Fibroblast of skin of left quadriceps (primary cell): Measurements from ENCODE around the gene CLPTM1L.
"Not testable (repeated sequence)": the region's sequence is repeated elsewhere in the genome, so short reads cannot be mapped to it uniquely, and the experiment has no call there.

ENCODE experiments used
- DNase-seq, 2 experiments: peaks; one replicate each; pipeline ENCODE4 v3.0.0-alpha.2; 2013; ENCODE audit warnings: low read depth in 2 of 2

The CLPTM1L gene

DNA sequence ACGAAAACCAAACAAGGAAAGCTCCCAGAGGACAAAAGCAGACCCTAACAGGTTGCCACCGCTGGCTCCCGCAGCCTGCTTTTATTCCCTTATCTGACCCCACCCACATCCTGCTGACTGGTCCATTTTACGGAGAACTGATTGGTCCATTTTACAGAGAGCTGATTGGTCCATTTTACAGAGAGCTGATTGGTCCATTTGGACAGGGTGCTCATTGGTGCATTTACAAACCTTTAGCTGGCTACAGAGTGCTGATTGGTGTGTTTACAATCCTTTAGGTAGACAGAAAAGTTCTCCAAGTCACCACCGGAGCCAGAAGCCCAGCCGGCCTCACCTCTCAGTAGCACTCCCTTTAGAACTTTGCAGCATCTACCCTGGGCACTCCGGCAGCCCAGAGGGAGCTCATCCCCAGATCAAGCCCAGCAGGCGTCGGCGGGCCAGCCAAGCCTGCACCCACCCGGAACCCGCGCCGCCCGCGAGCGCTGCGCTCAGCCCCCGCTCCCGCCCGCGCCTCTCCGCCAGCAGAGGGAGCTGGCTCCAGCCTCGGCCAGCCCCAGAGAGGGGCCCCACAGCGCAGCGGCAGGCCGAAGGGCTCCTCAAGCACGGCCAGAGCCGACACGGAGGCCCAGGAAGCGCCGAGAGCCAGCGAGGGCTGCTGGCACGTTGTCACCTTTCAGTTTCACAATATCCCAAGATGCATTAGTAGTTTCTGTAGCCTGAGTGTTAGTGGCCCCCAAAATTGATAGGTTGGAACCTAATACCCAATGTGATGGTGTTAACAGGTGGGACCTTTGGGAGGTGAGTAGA lies 35.3 kb upstream of the CLPTM1L start:
- DNase-seq: no peak

DNA sequence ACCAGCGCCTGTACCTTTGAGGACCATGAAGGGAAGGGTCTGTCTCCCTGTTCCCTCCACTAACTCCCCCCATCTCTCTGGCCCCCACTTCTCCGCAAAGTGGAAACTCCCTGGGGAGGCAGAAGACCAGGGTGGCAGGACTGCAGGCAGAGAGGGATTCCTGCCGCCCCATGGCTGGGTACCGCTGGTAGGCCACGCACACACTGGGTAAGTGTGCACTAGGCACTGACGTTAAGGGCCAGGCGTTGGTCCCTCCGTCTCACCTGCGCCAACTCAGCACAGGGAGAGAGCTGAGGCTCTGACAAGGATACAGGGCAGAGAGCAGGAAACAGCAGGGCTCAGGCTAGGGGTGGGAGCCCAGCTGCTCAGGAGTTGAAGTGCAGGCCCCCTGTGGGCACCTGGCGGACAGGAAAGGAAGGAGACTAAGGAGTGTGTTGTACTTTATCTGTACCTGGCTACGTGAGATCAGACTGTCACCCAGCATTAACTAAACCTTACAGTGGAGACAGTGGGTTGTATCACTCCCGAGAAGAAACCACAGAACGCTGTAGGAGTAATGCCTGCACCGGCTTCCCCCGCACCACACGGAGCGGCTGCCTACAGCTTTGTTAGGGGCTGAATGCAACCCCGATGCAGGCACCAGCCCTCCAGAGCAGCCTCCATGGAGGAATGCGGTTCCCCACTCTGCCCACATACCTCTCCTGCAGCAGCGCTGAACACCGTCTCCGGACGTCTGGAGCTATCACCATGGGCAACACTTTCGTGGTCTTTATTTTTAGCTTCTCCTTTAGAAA lies 34.2 kb upstream of the CLPTM1L start:
- no peak for DNase-seq

DNA sequence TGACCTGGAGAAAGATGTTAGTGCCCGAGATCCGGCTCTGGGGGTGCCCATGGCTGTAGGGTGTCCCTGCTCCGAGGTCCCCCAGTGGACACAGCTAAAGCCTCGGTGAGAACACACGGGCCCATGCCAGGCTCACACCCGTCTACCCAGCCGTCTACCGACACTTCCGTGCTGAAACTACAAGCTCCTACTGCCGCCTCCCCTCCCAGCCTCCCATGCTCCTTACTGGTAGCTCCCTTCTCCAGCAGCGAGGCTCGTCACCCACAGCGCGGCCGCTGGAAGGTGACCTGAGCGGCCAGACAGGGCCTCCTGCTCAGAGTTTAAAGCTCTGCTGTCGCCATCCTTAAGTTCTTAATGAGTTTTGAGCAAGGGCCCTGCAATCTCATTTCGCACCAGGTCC lies 33.2 kb upstream of the CLPTM1L start:
- DNase-seq: no peak

DNA sequence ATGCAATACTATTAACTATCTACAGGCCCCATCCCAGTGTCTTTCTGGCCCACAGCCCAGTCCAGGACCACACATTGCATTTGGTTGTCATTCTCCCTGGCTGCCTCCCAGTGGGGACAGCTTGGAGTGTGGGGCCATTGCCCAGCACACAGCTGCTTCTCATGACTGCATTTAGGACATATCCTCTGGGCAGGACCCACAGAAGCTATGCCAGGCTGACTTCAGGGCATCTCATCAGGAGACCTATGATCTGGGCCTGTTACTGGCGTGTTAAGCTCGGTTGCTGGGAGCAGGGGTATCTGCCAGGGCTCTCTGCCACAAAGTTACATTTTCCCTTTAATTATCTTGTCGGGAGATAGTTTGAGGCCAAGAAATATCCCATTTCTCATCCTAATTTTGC lies 32.1 kb upstream of the CLPTM1L start:
- no peak for DNase-seq

DNA sequence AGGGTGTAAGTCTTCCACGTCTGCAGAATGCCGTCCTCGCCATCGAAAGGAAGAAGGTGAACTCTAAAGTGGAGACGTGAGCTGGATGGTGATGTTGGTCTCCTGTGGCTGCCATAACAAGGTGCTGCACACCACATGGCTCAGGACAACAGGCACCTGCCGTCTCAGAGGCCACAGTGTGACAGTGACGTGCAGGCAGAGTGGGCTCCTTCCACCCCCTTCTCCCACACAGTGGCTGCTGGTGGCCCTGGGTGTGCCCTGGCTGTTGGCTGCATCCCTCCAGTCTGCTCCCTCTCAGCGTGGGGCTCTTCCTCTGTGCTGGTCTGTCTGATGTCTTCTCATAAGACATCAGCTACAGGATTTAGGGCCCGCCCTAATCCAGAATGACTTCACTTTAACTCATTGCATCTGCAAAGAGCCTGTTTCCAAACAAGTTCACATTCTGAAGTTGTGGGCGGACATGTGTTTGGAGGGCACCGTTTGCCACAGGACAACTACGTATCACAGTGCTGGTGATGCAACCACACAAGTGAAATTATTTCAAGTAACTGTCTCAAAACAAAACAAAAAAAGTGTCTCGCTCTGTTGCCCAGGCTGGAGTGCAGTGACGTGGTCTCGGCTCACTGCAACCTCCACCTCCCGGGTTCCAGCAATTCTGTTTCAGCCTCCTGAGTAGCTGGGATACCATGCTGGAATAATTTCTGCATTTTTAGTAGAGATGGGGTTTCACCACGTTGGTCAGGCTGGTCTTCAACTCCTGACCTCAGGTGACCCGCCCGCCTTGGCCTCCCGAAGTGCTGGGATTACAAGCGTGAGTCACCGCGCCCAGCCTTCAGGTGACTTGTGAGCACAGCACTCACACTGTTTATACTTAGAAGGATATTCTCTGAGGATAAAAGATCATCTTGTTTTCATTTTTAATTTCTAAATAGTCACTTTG lies 31.2 kb upstream of the CLPTM1L start:
- DNase-seq: no peak

DNA sequence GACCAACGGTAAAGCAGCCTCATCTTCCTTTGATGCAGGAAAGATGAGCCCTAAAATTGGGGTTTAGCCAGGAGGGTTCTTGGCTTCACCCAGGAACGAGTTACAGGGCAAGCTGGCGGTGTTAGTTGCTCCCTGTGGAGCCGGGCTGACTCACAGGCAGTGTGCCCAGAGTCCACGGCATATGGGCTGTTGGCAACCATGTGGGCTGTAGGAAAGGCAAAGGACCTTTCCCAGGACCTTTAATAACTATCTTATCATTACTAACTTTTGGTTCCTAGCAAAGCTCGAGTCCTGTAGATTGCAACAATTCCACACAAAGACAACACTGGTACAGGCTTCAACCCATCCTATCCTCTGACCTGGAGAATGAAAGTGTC lies 29.8 kb upstream of the CLPTM1L start:
- DNase-seq: no peak

DNA sequence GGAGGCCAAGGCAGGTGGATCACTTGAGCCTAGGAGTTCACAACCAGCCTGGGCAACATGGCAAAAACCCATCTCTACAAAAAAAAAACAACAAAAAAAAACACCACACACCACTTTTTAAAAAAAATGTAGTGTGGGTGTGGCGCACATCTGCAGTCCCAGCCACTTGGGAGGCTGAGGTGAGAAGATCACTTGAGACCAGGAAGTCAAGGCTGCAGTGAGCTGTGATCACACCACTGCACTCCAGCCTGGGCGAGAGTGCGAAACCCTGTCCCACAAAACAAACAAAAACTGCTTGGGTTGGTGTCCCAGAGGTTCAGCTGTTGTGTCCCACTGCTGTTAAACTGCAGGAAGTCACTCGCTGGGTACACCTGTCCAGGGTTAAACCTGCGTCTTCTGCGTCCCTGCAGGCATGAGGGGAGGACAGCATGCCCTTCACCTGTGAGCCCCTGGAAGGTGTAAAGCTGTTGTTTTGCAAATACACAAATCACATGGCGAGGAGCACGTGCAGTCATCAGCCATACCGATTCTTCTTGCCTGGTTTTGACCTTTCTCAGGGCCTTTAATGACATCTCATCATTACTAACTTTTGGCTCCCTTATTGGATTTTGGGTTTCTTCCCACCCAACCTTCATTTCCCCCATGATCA lies 29.3 kb upstream of the CLPTM1L start:
- no peak for DNase-seq

DNA sequence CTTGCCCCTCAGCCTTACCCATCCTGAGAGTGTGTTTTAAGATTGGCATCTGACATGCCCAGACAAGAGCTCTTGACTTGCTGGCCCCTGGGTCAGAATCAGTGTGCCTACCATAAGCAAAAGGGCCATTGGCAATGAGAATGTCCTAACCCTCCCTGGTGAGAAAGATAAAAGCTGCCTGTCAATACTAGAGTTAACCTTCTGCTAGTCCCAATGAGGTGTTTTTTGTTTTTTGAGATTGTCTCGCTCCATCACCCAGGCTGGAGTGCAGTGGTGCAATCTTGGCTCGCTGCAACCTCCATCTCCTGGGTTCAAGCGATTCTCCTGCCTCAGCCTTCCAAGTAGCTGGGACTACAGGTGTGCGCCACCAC lies 27.1 kb upstream of the CLPTM1L start:
- DNase-seq: not testable (repeated sequence)

DNA sequence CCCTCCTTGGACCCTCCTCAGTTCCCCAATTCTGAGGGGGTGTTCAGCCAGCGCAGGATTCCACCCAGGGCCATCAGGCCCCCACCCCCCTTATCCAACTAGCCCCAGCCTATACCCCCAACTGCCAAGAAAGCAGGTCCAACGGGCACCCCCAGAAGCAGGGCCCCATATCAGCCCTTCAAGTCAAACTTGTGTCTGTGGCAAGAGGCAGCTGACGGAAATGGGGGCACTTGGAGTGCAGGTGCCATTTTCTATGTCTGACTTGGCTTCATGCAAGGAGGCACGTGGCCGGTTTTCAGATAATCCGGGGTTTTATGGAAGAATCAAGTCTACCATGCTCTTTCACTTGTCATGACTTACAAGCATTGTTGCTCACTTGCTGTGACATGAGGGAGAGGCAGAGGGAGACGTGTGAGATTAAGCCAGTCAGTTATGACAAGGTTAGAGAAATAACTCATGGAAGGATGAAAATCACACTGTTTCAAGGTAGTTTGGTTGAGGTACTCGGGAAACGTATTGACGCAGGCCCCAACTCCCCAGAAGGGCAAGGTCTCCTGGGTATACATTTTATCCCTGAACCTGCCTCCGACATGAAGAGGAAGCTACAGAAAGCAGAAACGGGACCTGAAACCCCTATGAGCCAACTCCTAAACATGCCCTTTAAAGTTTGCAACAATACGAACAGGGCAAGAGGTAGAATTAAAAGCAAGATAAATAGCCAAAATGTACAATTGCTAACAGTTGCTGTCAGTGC lies 26.5 kb upstream of the CLPTM1L start:
- DNase-seq: no peak

DNA sequence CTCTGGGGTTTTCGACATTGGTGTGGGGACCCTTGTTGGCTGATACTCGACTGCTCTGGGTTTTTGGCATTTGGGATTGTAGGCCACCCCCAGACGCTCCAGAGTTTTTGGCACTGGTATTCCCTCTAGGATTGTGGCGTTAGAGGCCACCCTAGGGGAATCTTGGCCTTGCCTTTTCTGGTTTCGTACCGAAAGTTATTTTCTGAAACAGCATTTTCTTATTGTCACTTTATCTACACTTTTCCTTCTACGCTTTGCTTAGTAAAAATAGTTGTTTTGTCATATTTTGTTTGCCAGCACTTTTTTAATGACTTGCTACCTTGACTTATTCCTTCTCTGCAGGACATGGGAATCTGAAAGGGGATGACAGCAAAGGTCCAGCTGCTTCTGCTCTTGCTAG lies 25.1 kb upstream of the CLPTM1L start:
- DNase-seq: no peak

DNA sequence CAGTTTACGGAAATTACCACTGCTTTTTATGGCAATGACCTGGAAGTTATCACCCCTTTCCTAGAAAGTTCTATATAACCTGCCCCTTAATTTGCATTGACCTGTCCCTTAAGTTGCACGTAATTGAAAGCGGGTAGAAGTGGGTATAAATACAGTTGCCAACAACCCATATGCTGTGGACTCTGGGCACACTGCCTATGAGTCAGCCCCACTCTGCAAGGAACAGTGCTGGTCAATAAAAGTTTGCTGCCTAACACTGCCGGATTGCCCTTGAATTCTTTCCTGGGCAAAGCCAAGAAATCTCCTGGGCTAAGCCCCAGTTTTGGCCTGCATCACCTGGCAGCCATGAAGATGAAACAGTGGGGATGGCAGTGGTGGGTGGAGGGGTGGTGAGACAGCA lies 23.9 kb upstream of the CLPTM1L start:
- DNase-seq: no peak

DNA sequence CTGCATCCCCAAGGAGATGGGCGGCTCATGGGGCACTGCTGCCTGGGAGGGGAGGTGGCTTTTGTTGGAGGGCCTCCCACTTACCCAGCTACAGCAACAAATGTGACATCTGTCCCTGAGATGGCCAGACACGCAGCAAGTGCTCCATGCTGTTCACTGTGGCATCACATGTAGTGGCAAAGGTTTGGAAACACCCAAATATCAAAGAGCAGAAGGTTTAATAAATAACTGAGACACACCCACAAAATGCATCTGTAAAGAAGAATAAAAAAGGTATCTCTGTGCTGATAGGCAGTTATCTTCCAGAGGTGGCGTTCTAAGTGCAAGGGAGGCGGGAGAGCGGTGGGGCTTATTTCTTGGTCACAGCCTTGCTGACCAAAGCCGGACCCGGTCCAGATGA lies 23.3 kb upstream of the CLPTM1L start:
- no peak for DNase-seq

DNA sequence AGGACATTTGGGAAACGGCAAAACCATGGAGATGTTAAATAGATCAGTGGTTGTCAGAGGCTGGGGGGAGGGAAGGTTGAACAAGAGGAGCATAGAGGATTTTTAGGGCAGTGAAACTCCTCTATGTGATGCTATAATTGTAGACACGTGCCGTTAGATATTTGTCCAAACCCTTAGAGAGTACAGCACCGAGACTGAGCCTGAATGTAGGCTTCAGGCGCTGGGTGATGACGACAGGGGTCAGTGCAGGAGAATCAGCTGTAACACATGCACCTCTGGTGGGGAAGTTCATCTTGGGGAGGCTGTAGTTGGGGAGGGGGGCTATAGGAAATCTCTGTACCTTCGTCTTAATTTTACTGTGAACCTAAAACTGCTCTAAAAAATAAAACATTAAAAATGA lies 22.2 kb upstream of the CLPTM1L start:
- DNase-seq: no peak

DNA sequence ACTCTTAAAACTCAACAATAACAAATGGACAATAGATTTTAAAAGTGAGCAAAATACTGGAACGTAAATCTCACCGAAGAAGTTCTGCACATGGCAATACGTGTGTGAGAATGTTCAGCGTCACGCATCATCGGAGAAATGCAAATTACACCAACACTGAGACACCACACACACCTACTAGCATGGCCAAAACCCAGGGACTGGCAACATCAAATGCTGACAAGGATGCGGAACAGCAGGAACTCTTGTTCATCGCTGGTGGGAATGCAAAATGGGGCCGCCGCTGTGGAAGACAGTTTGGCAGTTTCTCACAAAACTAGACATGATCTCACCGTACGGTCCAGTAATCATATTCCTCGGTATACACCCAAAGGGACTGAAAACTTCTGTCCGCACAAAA lies 21.6 kb upstream of the CLPTM1L start:
- DNase-seq: no peak

DNA sequence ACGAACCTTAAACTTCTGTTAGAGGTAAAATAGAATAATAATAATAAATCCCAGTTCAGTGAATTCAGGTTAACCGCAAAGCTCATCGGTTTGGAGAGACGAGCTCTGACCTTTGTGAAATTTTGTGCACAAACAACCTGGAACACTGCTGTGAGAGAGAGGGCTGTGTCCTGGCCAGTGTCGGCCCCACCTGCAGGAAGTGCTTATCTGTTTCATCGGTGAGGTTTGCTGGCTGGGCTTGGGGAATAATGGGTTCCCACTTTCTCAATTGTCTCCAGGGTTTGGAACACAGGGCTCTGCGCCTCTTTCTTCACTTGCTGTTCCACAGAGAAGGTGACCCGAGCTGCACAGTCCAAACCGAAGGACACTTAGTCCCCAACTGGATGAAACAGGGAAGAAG lies 19.3 kb upstream of the CLPTM1L start:
- DNase-seq: no peak

DNA sequence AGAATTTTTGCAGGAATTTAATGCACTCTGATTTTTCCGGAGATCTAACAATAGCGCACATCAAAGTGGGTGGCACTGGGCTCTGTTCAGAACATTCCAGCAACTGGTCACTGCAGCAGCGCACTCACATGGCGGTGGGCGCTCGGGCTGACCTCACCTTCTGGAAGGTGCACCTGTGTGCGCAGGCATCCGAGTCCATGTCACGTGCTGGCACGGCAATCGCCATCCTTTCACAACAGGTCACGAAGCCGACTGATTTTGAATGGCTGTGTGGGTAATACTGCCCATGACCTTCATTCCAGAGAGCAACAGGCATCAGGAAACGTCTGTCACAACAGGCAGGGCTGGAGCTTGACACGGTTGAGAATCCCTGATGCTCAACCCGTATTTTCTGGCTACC lies 18.7 kb upstream of the CLPTM1L start:
- DNase-seq: no peak

DNA sequence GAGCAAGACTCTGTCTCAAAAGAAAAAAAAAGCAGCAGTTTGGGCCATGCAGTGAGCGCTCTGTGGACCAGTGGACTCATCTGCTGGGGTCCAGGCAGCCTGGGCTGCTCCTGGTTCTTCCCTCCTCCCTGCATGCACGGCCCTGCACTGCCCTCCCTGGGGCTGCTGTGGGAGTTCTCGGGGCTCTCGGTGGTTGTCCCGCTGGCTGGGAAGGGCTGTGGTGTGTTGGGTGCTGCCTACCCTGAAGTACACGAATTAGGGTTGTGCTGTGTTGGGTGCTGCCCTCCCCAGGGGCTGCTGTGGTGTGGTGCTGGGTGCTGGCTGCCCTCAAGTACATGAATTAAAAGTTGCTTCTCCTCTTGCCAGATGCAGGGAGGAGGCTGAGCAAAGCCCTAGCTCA lies 18.3 kb upstream of the CLPTM1L start:
- DNase-seq: no peak

DNA sequence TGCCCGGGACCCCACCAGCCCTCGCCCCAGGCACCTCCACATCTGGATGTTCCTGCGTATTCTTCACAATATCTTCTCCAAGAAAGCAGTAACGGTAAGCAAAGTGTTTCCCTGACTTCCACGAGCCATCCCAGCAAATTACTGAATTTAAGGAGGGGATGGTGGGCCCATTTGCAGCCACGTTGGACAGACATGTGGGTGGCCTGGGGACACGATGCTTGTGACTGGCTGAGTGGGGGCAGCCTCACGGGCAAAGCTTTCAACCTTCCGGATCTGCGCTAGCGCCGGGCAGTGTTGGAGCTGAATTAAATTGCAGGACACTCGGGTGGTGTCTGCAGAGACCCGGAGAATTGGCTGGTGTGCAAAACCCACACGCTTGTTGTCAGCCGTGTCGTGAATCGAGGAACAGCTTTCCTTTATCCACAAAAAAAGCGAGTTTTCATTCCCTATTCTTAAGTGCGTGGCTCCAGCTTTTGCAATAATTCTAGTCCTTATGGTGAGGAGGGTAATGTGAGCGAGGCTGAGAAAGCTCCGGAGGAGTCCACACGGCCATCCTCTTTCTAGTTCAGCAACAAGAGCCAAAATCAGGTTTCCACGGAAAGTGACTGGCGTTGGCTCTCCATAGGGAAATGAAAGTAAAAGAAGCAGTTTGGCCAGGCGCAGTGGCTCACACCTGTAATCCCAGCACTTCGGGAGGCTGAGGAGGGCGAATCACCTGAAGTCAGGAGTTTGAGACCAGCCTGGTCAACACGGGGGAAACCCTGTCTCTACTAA lies 17.5 kb upstream of the CLPTM1L start:
- no peak for DNase-seq

DNA sequence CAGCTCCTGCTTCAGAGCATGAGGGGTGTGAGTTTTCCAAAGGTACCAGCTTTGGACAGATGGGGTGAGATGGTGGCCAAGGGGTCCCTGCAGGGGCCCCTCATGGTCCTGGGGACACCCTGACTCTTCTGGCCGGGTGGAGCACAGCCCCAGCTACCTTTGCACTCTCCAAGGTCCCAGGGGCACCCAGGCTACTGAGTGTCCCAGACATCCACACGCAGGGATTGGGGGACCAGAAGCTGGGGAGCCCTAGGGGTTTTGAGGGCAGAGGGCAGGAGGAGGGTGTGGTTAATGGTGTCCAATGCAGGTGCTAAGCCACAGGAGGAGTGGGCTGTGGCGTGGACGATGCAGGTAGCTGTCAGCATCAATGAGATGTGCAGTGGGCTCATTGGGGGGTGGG lies 16.0 kb upstream of the CLPTM1L start:
- DNase-seq: no peak

DNA sequence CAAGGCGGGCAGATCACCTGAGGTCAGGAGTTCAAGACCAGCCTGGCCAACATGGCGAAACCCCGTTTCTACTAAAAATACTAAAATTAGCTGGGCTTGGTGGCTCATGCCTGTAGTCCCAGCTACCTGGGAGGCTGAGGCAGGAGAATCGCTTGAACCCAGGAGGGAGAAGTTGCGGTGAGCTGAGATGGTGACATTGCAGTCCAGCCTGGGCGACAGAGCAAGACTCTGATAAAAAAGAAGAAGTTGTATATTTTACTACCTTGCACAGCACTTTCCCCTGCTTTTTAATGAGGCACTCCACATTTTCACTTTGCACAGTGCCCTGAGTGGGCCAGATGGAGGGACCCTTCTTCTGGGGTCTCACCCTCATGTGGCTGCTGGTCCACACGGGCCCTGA lies 15.5 kb upstream of the CLPTM1L start:
- DNase-seq: not testable (repeated sequence)
